Suprapubic skin (tissue), 4 donors: ENCODE results near the gene DDX21.

ENCODE experiments used
- EP300 ChIP-seq: sonication (generic); formaldehyde crosslinking; IDR thresholded peaks from one replicate; pipeline ENCODE4 v1.6.1; 2017; ENCODE audit warnings: antibody characterized with exemption
- POLR2A ChIP-seq, 2 donors: fragments of 450-650 bp; IDR thresholded peaks; one replicate each; pipeline ENCODE4 v1.6.1; 2017; ENCODE audit warnings: antibody characterized with exemption in 2 of 2, mild to moderate bottlenecking in 2 of 2, moderate library complexity in 2 of 2
- POLR2AphosphoS5 ChIP-seq, 3 donors: sonication (generic); formaldehyde crosslinking; IDR thresholded peaks; one replicate each; pipeline ENCODE4 v1.6.1; 2017; ENCODE audit warnings: antibody characterized with exemption in 3 of 3
- TF ChIP-seq, protein P1 (sequence below), 2 donors: fragments of 200-600 bp in 1 of 2; fragments of 450-650 bp in 1 of 2; sonication (generic) in 1 of 2; IDR thresholded peaks; one replicate each; pipeline ENCODE4 v1.5.1; 2016 to 2019; ENCODE audit warnings: antibody characterized with exemption in 2 of 2, mild to moderate bottlenecking in 1 of 2, moderate library complexity in 1 of 2

- TF ChIP-seq POLR2A (IDR thresholded peaks at IDR 0.05) (no peak), EP300 (no peak), POLR2AphosphoS5 (IDR thresholded peaks at IDR 0.05) (no peak)
- TF ChIP-seq, protein P1, sequence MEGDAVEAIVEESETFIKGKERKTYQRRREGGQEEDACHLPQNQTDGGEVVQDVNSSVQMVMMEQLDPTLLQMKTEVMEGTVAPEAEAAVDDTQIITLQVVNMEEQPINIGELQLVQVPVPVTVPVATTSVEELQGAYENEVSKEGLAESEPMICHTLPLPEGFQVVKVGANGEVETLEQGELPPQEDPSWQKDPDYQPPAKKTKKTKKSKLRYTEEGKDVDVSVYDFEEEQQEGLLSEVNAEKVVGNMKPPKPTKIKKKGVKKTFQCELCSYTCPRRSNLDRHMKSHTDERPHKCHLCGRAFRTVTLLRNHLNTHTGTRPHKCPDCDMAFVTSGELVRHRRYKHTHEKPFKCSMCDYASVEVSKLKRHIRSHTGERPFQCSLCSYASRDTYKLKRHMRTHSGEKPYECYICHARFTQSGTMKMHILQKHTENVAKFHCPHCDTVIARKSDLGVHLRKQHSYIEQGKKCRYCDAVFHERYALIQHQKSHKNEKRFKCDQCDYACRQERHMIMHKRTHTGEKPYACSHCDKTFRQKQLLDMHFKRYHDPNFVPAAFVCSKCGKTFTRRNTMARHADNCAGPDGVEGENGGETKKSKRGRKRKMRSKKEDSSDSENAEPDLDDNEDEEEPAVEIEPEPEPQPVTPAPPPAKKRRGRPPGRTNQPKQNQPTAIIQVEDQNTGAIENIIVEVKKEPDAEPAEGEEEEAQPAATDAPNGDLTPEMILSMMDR (IDR thresholded peaks at IDR 0.05): no peak
Observed at GRCh38 chr10:69022611-69023010, 66.6 kb downstream of the DDX21 start.
